DND-41 (cell line): ENCODE data around the gene CHD8.

Experiments
- CTCF ChIP-seq: IDR thresholded peaks from 2 replicates; pipeline ENCODE4 v1.5.1; 2012; ENCODE audit warnings: borderline replicate concordance, low read length, moderate library complexity, mild to moderate bottlenecking; ENCODE audit not compliant: poor library complexity, severe bottlenecking; ENCODE audit errors: extremely low read depth
- EZH2 ChIP-seq: IDR thresholded peaks from 3 replicates; pipeline ENCODE4 v1.6.1; 2012; ENCODE audit warnings: borderline replicate concordance, low read depth, mild to moderate bottlenecking, moderate library complexity, low read length, inconsistent platforms; ENCODE audit not compliant: severe bottlenecking

DNA sequence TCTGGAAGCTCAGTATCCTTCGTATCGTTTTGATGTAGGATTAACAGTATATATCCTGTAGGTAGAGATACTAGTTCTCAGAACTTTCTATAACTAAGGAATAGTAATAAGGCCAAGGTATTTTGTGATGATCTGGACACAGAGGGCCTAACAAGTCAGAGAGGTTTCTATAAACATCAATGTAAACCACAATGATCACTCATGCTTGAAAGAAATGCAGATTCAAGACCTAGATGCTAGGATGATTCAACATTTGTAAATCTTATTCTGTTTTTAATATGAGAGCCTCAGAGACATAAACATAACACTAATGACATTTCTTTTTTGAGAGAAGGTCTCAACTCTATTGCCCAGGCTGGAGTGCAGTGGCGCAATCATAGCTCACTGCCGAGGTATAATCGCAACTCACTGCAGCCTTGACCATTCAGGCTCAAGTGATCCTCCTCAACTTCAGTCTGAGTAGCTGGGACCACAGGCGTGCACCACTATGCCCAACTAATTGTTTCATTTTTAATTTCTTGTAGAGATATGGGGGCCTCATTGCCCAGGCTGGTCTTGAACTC is 88.3 kb downstream of the CHD8 start:
- TF ChIP-seq CTCF = no peak
- no peak for TF ChIP-seq EZH2
